HEK293 (cell line): ENCODE data around the gene SCFD2.

Experiments
- CTCF ChIA-PET: fragments of 350-600 bp; formaldehyde crosslinking; extraction: SDS; loops from one replicate; lab custom pipeline; 2021; ENCODE audit warnings: antibody characterized with exemption; lab: Yijun Ruan, JAX
- POLR2A ChIA-PET: fragments of 300-600 bp; formaldehyde crosslinking; extraction: SDS; loops from one replicate; lab custom pipeline; 2020; ENCODE audit warnings: antibody characterized with exemption, inconsistent platforms; lab: Yijun Ruan, JAX
- H3K27ac ChIP-seq: fragments of 200-500 bp; sonication (Bioruptor generic); 2 replicates; pipeline ENCODE4 v1.5.1; 2014; ENCODE audit warnings: low read depth, low read length, control low read depth, inconsistent platforms; ENCODE audit errors: extremely low read depth
- H3K36me3 ChIP-seq, 2 experiments: fragments of 200-500 bp in 1 of 2; sonication (Bioruptor generic) in 1 of 2; 1 replicate in 1 of 2; 2 replicates in 1 of 2; pipeline ENCODE4 v1.5.1; 2014 to 2017; ENCODE audit warnings: inconsistent platforms in 2 of 2, low read length in 2 of 2; ENCODE audit not compliant: control insufficient read depth in 2 of 2, insufficient read depth in 1 of 2
- H3K4me1 ChIP-seq: fragments of 200-500 bp; sonication (Bioruptor generic); 2 replicates; pipeline ENCODE4 v1.5.1; 2014; ENCODE audit warnings: mild to moderate bottlenecking, low read length, inconsistent platforms; ENCODE audit not compliant: control insufficient read depth, insufficient read depth
- H3K4me3 ChIP-seq: 2 replicates; pipeline ENCODE4 v1.5.1; 2011; ENCODE audit warnings: low read depth, mild to moderate bottlenecking, control low read depth, low read length, moderate library complexity
- H3K9me3 ChIP-seq: fragments of 200-500 bp; sonication (Bioruptor generic); 2 replicates; pipeline ENCODE4 v1.5.1; 2014; ENCODE audit warnings: low read depth, low read length, inconsistent platforms; ENCODE audit not compliant: control insufficient read depth, insufficient read depth
- HOXD13 ChIP-seq: sonication (generic); formaldehyde crosslinking; IDR thresholded peaks from 2 replicates; pipeline ENCODE4 v1.8.0; 2022; ENCODE audit warnings: missing genetic modification reagents, borderline replicate concordance
- KLF16 ChIP-seq: fragments of 450-650 bp; formaldehyde crosslinking; IDR thresholded peaks from 2 replicates; pipeline ENCODE4 v1.5.1; 2017; ENCODE audit warnings: missing biosample characterization, missing genetic modification characterization
- MEIS1 ChIP-seq: sonication (generic); formaldehyde crosslinking; IDR thresholded peaks from 2 replicates; pipeline ENCODE4 v1.8.1; 2022; ENCODE audit warnings: missing genetic modification reagents, mild to moderate bottlenecking, borderline replicate concordance
- OVOL3 ChIP-seq: fragments of 450-650 bp; formaldehyde crosslinking; IDR thresholded peaks from 2 replicates; pipeline ENCODE4 v1.5.1; 2016; ENCODE audit warnings: missing biosample characterization, missing genetic modification characterization
- PRDM1 ChIP-seq: fragments of 450-650 bp; formaldehyde crosslinking; IDR thresholded peaks from 2 replicates; pipeline ENCODE4; 2016; ENCODE audit warnings: missing biosample characterization, missing genetic modification characterization
- RBAK ChIP-seq: fragments of 450-650 bp; formaldehyde crosslinking; IDR thresholded peaks from 2 replicates; pipeline ENCODE4 v1.5.1; 2016; ENCODE audit warnings: missing biosample characterization, missing genetic modification characterization
- SALL2 ChIP-seq: fragments of 450-650 bp; formaldehyde crosslinking; IDR thresholded peaks from 2 replicates; pipeline ENCODE4 v1.5.0; 2017; ENCODE audit warnings: missing biosample characterization, mild to moderate bottlenecking, missing genetic modification characterization, borderline replicate concordance
- ZBTB44 ChIP-seq: fragments of 450-650 bp; IDR thresholded peaks from 2 replicates; pipeline ENCODE4 v1.5.1; 2018; ENCODE audit warnings: missing biosample characterization, mild to moderate bottlenecking, missing genetic modification characterization
- ZBTB48 ChIP-seq: fragments of 450-650 bp; formaldehyde crosslinking; IDR thresholded peaks from 2 replicates; pipeline ENCODE4 v1.5.1; 2016; ENCODE audit warnings: missing biosample characterization, missing genetic modification characterization
- ZBTB7A ChIP-seq: fragments of 450-650 bp; formaldehyde crosslinking; IDR thresholded peaks from 2 replicates; pipeline ENCODE4 v1.5.1; 2016; ENCODE audit warnings: low read depth, missing biosample characterization, missing genetic modification characterization
- ZFP3 ChIP-seq: fragments of 450-650 bp; formaldehyde crosslinking; IDR thresholded peaks from 2 replicates; pipeline ENCODE4 v1.5.1; 2016; ENCODE audit warnings: low read depth, missing biosample characterization, missing genetic modification characterization
- ZFP41 ChIP-seq: fragments of 450-650 bp; formaldehyde crosslinking; IDR thresholded peaks from 2 replicates; pipeline ENCODE4 v1.5.1; 2016; ENCODE audit warnings: missing biosample characterization, missing genetic modification characterization, borderline replicate concordance
- ZFP69B ChIP-seq: fragments of 450-650 bp; formaldehyde crosslinking; IDR thresholded peaks from 2 replicates; pipeline ENCODE4 v1.5.1; 2016; ENCODE audit warnings: missing biosample characterization, missing genetic modification characterization
- ZNF112 ChIP-seq: fragments of 450-650 bp; formaldehyde crosslinking; IDR thresholded peaks from 2 replicates; pipeline ENCODE4 v1.5.0; 2017; ENCODE audit warnings: missing biosample characterization, missing genetic modification characterization
- ZNF211 ChIP-seq: fragments of 450-650 bp; formaldehyde crosslinking; IDR thresholded peaks from 2 replicates; pipeline ENCODE4 v1.5.1; 2016; ENCODE audit warnings: low read depth, missing biosample characterization, missing genetic modification characterization
- ZNF23 ChIP-seq: fragments of 450-650 bp; formaldehyde crosslinking; IDR thresholded peaks from 2 replicates; pipeline ENCODE4 v1.5.1; 2016; ENCODE audit warnings: missing biosample characterization, missing genetic modification characterization, borderline replicate concordance
- ZNF239 ChIP-seq: fragments of 450-650 bp; formaldehyde crosslinking; IDR thresholded peaks from 2 replicates; pipeline ENCODE4 v1.5.1; 2016; ENCODE audit warnings: missing biosample characterization, missing genetic modification characterization
- ZNF302 ChIP-seq: fragments of 450-650 bp; formaldehyde crosslinking; IDR thresholded peaks from 2 replicates; pipeline ENCODE4 v1.5.1; 2016; ENCODE audit warnings: missing biosample characterization, missing genetic modification characterization, low read depth
- ZNF311 ChIP-seq: fragments of 450-650 bp; formaldehyde crosslinking; IDR thresholded peaks from 2 replicates; pipeline ENCODE4 v1.5.1; 2017; ENCODE audit warnings: missing biosample characterization, missing genetic modification characterization, borderline replicate concordance
- ZNF335 ChIP-seq: fragments of 450-650 bp; formaldehyde crosslinking; conservative IDR thresholded peaks from 2 replicates; pipeline ENCODE4 v1.5.1; 2016; ENCODE audit warnings: missing biosample characterization, missing genetic modification characterization
- ZNF398 ChIP-seq: fragments of 450-650 bp; formaldehyde crosslinking; IDR thresholded peaks from 2 replicates; pipeline ENCODE4 v1.5.1; 2017; ENCODE audit warnings: missing biosample characterization, missing genetic modification characterization
- ZNF433 ChIP-seq: fragments of 450-650 bp; formaldehyde crosslinking; IDR thresholded peaks from 2 replicates; pipeline ENCODE4 v1.5.1; 2016; ENCODE audit warnings: missing biosample characterization, missing genetic modification characterization, low read depth
- ZNF610 ChIP-seq: fragments of 450-650 bp; formaldehyde crosslinking; IDR thresholded peaks from 2 replicates; pipeline ENCODE4 v1.5.1; 2016; ENCODE audit warnings: missing biosample characterization, missing genetic modification characterization, borderline replicate concordance
- ZNF624 ChIP-seq: fragments of 450-650 bp; formaldehyde crosslinking; IDR thresholded peaks from 2 replicates; pipeline ENCODE4 v1.5.1; 2017; ENCODE audit warnings: missing biosample characterization, missing genetic modification characterization
- ZNF626 ChIP-seq: fragments of 450-650 bp; sonication (Bioruptor Pico); formaldehyde crosslinking; IDR thresholded peaks from 2 replicates; pipeline ENCODE4 v1.5.1; 2018; ENCODE audit warnings: missing biosample characterization, missing genetic modification characterization, inconsistent platforms
- ZNF707 ChIP-seq: fragments of 450-650 bp; formaldehyde crosslinking; IDR thresholded peaks from 2 replicates; pipeline ENCODE4 v1.5.1; 2016; ENCODE audit warnings: missing biosample characterization, missing genetic modification characterization
- ZNF768 ChIP-seq: fragments of 450-650 bp; formaldehyde crosslinking; IDR thresholded peaks from 2 replicates; pipeline ENCODE4 v1.5.1; 2018; ENCODE audit warnings: missing biosample characterization, mild to moderate bottlenecking, missing genetic modification characterization
- ZNF785 ChIP-seq: fragments of 450-650 bp; formaldehyde crosslinking; IDR thresholded peaks from 2 replicates; pipeline ENCODE4 v1.5.1; 2016; ENCODE audit warnings: missing biosample characterization, missing genetic modification characterization
- ZNF843 ChIP-seq: fragments of 450-650 bp; formaldehyde crosslinking; IDR thresholded peaks from 2 replicates; pipeline ENCODE4 v1.5.1; 2016; ENCODE audit warnings: missing biosample characterization, missing genetic modification characterization
- ZXDB ChIP-seq: fragments of 450-650 bp; formaldehyde crosslinking; IDR thresholded peaks from 2 replicates; pipeline ENCODE4 v1.5.1; 2016; ENCODE audit warnings: missing biosample characterization, missing genetic modification characterization

The SCFD2 gene

GRCh38 chr4:53101191-53101581 is 264.7 kb downstream of the SCFD2 start (continued):
- no peak for TF ChIP-seq ZNF785 (tag by site-specific recombination)
- no peak for TF ChIP-seq ZNF112
- no peak for TF ChIP-seq ZNF610 (tag by site-specific recombination)
- no peak for TF ChIP-seq ZFP69B (tag by site-specific recombination)
- TF ChIP-seq ZNF433 (tag by site-specific recombination): no peak
- no peak for TF ChIP-seq OVOL3
- no peak for TF ChIP-seq HOXD13 (CRISPR knock-in tag)
- TF ChIP-seq ZFP3 (tag by site-specific recombination): no peak
- TF ChIP-seq RBAK: no peak

- no peaks in the 10 kb centered on the region for H3K36me3 ChIP-seq
- CTCF ChIA-PET: no interaction called here
- TF ChIP-seq SALL2 (tag by site-specific recombination) (no peak), ZNF23 (tag by site-specific recombination) (no peak), ZNF302 (tag by site-specific recombination) (no peak), HOXD13 (CRISPR knock-in tag) (no peak), PRDM1 (tag by site-specific recombination) (no peak), ZNF707 (tag by site-specific recombination) (no peak), KLF16 (tag by site-specific recombination) (no peak), ZNF624 (tag by site-specific recombination) (no peak), ZNF335 (tag by site-specific recombination) (no peak), ZNF398 (tag by site-specific recombination) (no peak), ZBTB7A (no peak), ZBTB44 (tag by site-specific recombination) (no peak), ZBTB48 (no peak)
- no peak overlapping the region for H3K27ac ChIP-seq
- POLR2A ChIA-PET: no interaction called here
- H3K4me3 ChIP-seq: no peak overlapping the region
- no peaks in the 10 kb centered on the region for H3K4me1 ChIP-seq
- no peaks in the 10 kb centered on the region for H3K9me3 ChIP-seq
These were observed 265.2 kb downstream of the SCFD2 start for GRCh38 chr4:53100501-53101190.

GRCh38 chr4:53098681-53099121 is 267.2 kb downstream of the SCFD2 start:
- H3K4me1 ChIP-seq: no peaks in the 10 kb centered on the region
- ChIA-PET CTCF (interaction anchor here (0.6 kb wide), 1 partner anchor 1220 kb away, joined by 4 read pairs; no protein-coding TSS in a partner anchor), POLR2A (no interaction called here)
- no peaks in the 10 kb centered on the region for H3K36me3 ChIP-seq
- no peaks in the 10 kb centered on the region for H3K9me3 ChIP-seq
- no peak overlapping the region for H3K4me3 ChIP-seq
- no peak for TF ChIP-seq ZNF843 (tag by site-specific recombination)
- TF ChIP-seq ZNF211 (tag by site-specific recombination): no peak
- TF ChIP-seq ZNF239 (tag by site-specific recombination): no peak
- no peak for TF ChIP-seq ZXDB (tag by site-specific recombination)
- TF ChIP-seq ZNF768: no peak
- TF ChIP-seq ZNF311 (tag by site-specific recombination): no peak
- no peak for TF ChIP-seq ZNF626
- TF ChIP-seq MEIS1 (CRISPR knock-in tag): no peak
- no peak for TF ChIP-seq ZFP41 (tag by site-specific recombination)
- no peak overlapping the region for H3K27ac ChIP-seq
